ENCODE results near the gene EPB41. TPM values are rescaled to one million over a fixed set of nuclear protein-coding genes. Genes with fewer than 3 reads are reported as not detected.

Gene EPB41
- total and polyA plus RNA-seq, 9 of the 15 experiments (the other 6 are each of a cell fraction or from before 2014, with no cell fraction given): 3.7 to 213 (median 141) TPM

GRCh38 chr1:29033829-29034466, 119.6 kb downstream of the EPB41 start (continued):
- peak; percentile 92 for TF ChIP-seq DEAF1 (CRISPR knock-in tag; IDR thresholded peaks at IDR 0.05)
- 0 out of 4 replicates have a peak, but pooled peaks of 1 of the 2 experiments have one; percentile 25 for TF ChIP-seq MNT (conservative IDR thresholded peaks at IDR 0.05)
- no peak for TF ChIP-seq SREBF2 (CRISPR knock-in tag; IDR thresholded peaks at IDR 0.05)
- peak; percentile 55; the same call in 1 of the 2 replicates for TF ChIP-seq GTF2E2 (tag; IDR thresholded peaks at IDR 0.05)
- TF ChIP-seq ARID2 (IDR thresholded peaks at IDR 0.05): peak; percentile 70; the same call in 1 of the 2 replicates
- TF ChIP-seq TCF3 (CRISPR knock-in tag; IDR thresholded peaks at IDR 0.05): peak; percentile 15; the same call in 1 of the 2 replicates
- no peak for TF ChIP-seq PBX2 (CRISPR knock-in tag; IDR thresholded peaks at IDR 0.05; ENCODE audit: low read depth)
- TF ChIP-seq PBX2 (tag; conservative IDR thresholded peaks at IDR 0.05; ENCODE audit: low read depth): peak; percentile 50; the same call in 1 of the 2 replicates
- TF ChIP-seq ELF2 (CRISPR knock-in tag; IDR thresholded peaks at IDR 0.05): peak; percentile 16; the same call in 1 of the 2 replicates
- TF ChIP-seq ZNF592 (IDR thresholded peaks at IDR 0.05): peak; percentile 27; the same call in 1 of the 2 replicates
- TF ChIP-seq USF2 (CRISPR knock-in tag; IDR thresholded peaks at IDR 0.05): no peak
